ENCODE results near the gene NUCB1. TPM values are rescaled to one million over a fixed set of nuclear protein-coding genes. Genes with fewer than 3 reads are reported as not detected.
A peak's percentile ranks its signal among the peaks of the same experiment; 100 is the strongest.

The NUCB1 gene
- total RNA-seq, 1 experiment from 2014 or later = 153 TPM

DNA sequence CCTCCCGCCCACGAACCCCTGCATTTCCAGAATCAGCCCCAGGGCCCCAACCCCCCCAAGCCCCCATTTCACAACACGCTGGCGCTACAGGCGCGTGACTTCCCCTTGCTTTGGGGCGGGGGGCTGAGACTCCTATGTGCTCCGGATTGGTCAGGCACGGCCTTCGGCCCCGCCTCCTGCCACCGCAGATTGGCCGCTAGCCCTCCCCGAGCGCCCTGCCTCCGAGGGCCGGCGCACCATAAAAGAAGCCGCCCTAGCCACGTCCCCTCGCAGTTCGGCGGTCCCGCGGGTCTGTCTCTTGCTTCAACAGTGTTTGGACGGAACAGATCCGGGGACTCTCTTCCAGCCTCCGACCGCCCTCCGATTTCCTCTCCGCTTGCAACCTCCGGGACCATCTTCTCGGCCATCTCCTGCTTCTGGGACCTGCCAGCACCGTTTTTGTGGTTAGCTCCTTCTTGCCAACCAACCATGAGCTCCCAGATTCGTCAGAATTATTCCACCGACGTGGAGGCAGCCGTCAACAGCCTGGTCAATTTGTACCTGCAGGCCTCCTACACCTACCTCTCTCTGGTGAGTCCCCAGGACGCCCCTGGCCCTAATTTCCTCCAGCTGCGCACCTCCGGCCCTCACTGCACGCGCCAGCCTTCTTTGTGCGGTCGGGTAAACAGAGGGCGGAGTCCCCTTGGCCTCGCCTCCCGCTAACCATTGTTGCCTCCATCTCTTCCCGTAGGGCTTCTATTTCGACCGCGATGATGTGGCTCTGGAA lies 65.1 kb downstream of the NUCB1 start, which contains the start of gene FTL (continued):
- TF ChIP-seq OVOL2 (CRISPR knock-in tag; IDR thresholded peaks at IDR 0.05; ENCODE audit: borderline replicate concordance) (no peak), USF1 (CRISPR knock-in tag; IDR thresholded peaks at IDR 0.05) (0 out of 2 replicates have a peak, but pooled peaks have one; percentile 31), ZNF232 (CRISPR knock-in tag; IDR thresholded peaks at IDR 0.05) (peak; percentile 92; the same call in 1 of the 2 replicates), TEAD1 (CRISPR knock-in tag; IDR thresholded peaks at IDR 0.05) (peak; percentile 84), ZSCAN18 (CRISPR knock-in tag; IDR thresholded peaks at IDR 0.05) (no peak), MXD4 (CRISPR knock-in tag; IDR thresholded peaks at IDR 0.05; ENCODE audit: borderline replicate concordance) (no peak), FOXK1 (CRISPR knock-in tag; IDR thresholded peaks at IDR 0.05) (peak; percentile 71; the same call in 1 of the 2 replicates), NR2C2 (CRISPR knock-in tag; IDR thresholded peaks at IDR 0.05) (no peak), PRRX2 (CRISPR knock-in tag; IDR thresholded peaks at IDR 0.05) (no peak), JUN (CRISPR knock-in tag; IDR thresholded peaks at IDR 0.05) (peak; percentile 74; the same call in 1 of the 2 replicates), NFATC4 (CRISPR knock-in tag; IDR thresholded peaks at IDR 0.05) (peak; percentile 63; the same call in 1 of the 2 replicates), GTF2I (CRISPR knock-in tag; conservative IDR thresholded peaks at IDR 0.05) (no peak), CREB1 (CRISPR knock-in tag; IDR thresholded peaks at IDR 0.05) (peak; percentile 64; the same call in 1 of the 2 replicates), HMGXB4 (CRISPR knock-in tag; IDR thresholded peaks at IDR 0.05) (0 out of 2 replicates have a peak, but pooled peaks have one; percentile 21), E2F5 (CRISPR knock-in tag; IDR thresholded peaks at IDR 0.05) (0 out of 2 replicates have a peak, but pooled peaks have one; percentile 26), SP1 (CRISPR knock-in tag; conservative IDR thresholded peaks at IDR 0.05) (peak; percentile 72), FOXP1 (CRISPR knock-in tag; IDR thresholded peaks at IDR 0.05; ENCODE audit: borderline replicate concordance) (peak; percentile 5; the same call in 1 of the 2 replicates)
- TF ChIP-seq, protein P1, sequence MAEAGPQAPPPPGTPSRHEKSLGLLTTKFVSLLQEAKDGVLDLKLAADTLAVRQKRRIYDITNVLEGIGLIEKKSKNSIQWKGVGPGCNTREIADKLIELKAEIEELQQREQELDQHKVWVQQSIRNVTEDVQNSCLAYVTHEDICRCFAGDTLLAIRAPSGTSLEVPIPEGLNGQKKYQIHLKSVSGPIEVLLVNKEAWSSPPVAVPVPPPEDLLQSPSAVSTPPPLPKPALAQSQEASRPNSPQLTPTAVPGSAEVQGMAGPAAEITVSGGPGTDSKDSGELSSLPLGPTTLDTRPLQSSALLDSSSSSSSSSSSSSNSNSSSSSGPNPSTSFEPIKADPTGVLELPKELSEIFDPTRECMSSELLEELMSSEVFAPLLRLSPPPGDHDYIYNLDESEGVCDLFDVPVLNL (CRISPR knock-in tag; IDR thresholded peaks at IDR 0.05; ENCODE audit: borderline replicate concordance, low read depth) = no peak
- TF ChIP-seq, protein P2, sequence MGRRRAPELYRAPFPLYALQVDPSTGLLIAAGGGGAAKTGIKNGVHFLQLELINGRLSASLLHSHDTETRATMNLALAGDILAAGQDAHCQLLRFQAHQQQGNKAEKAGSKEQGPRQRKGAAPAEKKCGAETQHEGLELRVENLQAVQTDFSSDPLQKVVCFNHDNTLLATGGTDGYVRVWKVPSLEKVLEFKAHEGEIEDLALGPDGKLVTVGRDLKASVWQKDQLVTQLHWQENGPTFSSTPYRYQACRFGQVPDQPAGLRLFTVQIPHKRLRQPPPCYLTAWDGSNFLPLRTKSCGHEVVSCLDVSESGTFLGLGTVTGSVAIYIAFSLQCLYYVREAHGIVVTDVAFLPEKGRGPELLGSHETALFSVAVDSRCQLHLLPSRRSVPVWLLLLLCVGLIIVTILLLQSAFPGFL (CRISPR knock-in tag; IDR thresholded peaks at IDR 0.05; ENCODE audit: borderline replicate concordance) = 0 out of 2 replicates have a peak, but pooled peaks have one; percentile 29
- TF ChIP-seq, protein P3, sequence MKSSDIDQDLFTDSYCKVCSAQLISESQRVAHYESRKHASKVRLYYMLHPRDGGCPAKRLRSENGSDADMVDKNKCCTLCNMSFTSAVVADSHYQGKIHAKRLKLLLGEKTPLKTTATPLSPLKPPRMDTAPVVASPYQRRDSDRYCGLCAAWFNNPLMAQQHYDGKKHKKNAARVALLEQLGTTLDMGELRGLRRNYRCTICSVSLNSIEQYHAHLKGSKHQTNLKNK (CRISPR knock-in tag; IDR thresholded peaks at IDR 0.05) = 0 out of 2 replicates have a peak, but pooled peaks have one; percentile 62
- TF ChIP-seq, protein P4, sequence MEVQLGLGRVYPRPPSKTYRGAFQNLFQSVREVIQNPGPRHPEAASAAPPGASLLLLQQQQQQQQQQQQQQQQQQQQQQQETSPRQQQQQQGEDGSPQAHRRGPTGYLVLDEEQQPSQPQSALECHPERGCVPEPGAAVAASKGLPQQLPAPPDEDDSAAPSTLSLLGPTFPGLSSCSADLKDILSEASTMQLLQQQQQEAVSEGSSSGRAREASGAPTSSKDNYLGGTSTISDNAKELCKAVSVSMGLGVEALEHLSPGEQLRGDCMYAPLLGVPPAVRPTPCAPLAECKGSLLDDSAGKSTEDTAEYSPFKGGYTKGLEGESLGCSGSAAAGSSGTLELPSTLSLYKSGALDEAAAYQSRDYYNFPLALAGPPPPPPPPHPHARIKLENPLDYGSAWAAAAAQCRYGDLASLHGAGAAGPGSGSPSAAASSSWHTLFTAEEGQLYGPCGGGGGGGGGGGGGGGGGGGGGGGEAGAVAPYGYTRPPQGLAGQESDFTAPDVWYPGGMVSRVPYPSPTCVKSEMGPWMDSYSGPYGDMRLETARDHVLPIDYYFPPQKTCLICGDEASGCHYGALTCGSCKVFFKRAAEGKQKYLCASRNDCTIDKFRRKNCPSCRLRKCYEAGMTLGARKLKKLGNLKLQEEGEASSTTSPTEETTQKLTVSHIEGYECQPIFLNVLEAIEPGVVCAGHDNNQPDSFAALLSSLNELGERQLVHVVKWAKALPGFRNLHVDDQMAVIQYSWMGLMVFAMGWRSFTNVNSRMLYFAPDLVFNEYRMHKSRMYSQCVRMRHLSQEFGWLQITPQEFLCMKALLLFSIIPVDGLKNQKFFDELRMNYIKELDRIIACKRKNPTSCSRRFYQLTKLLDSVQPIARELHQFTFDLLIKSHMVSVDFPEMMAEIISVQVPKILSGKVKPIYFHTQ (CRISPR knock-in tag; IDR thresholded peaks at IDR 0.05) = peak; percentile 59; the same call in 1 of the 2 replicates

Data from WTC11 (cell line).